ENCODE measurements around the gene SCO2.

GRCh38 chr22:50550395-50550794, 25.0 kb upstream of the SCO2 start:
- TF ChIP-seq POLR2A (IDR thresholded peaks at IDR 0.05) (no peak), CTCF (IDR thresholded peaks at IDR 0.05 in 8 of 11, conservative IDR thresholded peaks at IDR 0.05 in 3 of 11) (no peak)
